Mononuclear cell (primary cell): ENCODE data around the gene ANTXR1. TPM values are rescaled to one million over a fixed set of nuclear protein-coding genes. Genes with fewer than 3 reads are reported as not detected.

Experiments used
- H3K27me3 ChIP-seq: 2 replicates; pipeline ENCODE4 v1.6.0; 2011; ENCODE audit warnings: low read length, control low read depth; ENCODE audit not compliant: insufficient read depth
- H3K4me1 ChIP-seq: 2 replicates; pipeline ENCODE4 v1.5.1; 2011; ENCODE audit warnings: mild to moderate bottlenecking, low read length, control low read depth; ENCODE audit not compliant: insufficient read depth
- H3K4me3 ChIP-seq: 2 replicates; pipeline ENCODE4 v1.5.1; 2011; ENCODE audit warnings: mild to moderate bottlenecking, low read length, moderate library complexity
- H3K9me3 ChIP-seq: 2 replicates; pipeline ENCODE4 v1.5.1; 2011; ENCODE audit warnings: low read depth, mild to moderate bottlenecking, control low read depth, low read length
- total RNA-seq: library from RNA; depleted of rRNA; stranded (reverse); fragments of >200 nt; gene quantifications from one replicate; pipeline ENCODE4 v1.2.3, GENCODE V29; 2012

ANTXR1 gene
- total RNA-seq, 1 donor, result under 0.01 TPM

- no peak overlapping the region for H3K4me3 ChIP-seq
- H3K9me3 ChIP-seq, result no peaks in the 10 kb centered on the region
- no peaks in the 10 kb centered on the region for H3K4me1 ChIP-seq
- peaks cover 6% of the 10 kb centered on the region for H3K27me3 ChIP-seq
Observed at GRCh38 chr2:68992341-68992740, 20.6 kb upstream of the ANTXR1 start.

- no peaks in the 10 kb centered on the region for H3K9me3 ChIP-seq
- peaks cover 6% of the 10 kb centered on the region for H3K27me3 ChIP-seq
- no peaks in the 10 kb centered on the region for H3K4me1 ChIP-seq
- no peak overlapping the region for H3K4me3 ChIP-seq
Observed at GRCh38 chr2:68992933-68993332, 20.0 kb upstream of the ANTXR1 start.

GRCh38 chr2:68993660-68994059 lies 19.3 kb upstream of the ANTXR1 start:
- Histone ChIP-seq H3K27me3 (peaks cover 4% of the 10 kb centered on the region), H3K4me3 (no peak overlapping the region), H3K4me1 (no peaks in the 10 kb centered on the region), H3K9me3 (no peaks in the 10 kb centered on the region)

- no peak overlapping the region for H3K4me3 ChIP-seq
- H3K4me1 ChIP-seq, result no peaks in the 10 kb centered on the region
- no peaks in the 10 kb centered on the region for H3K9me3 ChIP-seq
- H3K27me3 ChIP-seq, result no peaks in the 10 kb centered on the region
Observed at GRCh38 chr2:68994864-68995263, 18.1 kb upstream of the ANTXR1 start.

- no peaks in the 10 kb centered on the region for H3K9me3 ChIP-seq
- H3K4me3 ChIP-seq, result no peak overlapping the region
- no peaks in the 10 kb centered on the region for H3K4me1 ChIP-seq
- no peaks in the 10 kb centered on the region for H3K27me3 ChIP-seq
Observed at GRCh38 chr2:68995916-68996315, 17.1 kb upstream of the ANTXR1 start.

GRCh38 chr2:68997401-68997800 lies 15.6 kb upstream of the ANTXR1 start:
- no peaks in the 10 kb centered on the region for H3K4me1 ChIP-seq
- H3K9me3 ChIP-seq, result no peaks in the 10 kb centered on the region
- H3K4me3 ChIP-seq, result no peak overlapping the region
- H3K27me3 ChIP-seq, result no peaks in the 10 kb centered on the region

GRCh38 chr2:69001879-69002278 lies 11.1 kb upstream of the ANTXR1 start:
- H3K9me3 ChIP-seq, result no peaks in the 10 kb centered on the region
- no peak overlapping the region for H3K4me3 ChIP-seq
- H3K27me3 ChIP-seq, result no peaks in the 10 kb centered on the region
- H3K4me1 ChIP-seq, result no peaks in the 10 kb centered on the region

- Histone ChIP-seq H3K4me1 (no peaks in the 10 kb centered on the region), H3K4me3 (no peak overlapping the region), H3K9me3 (no peaks in the 10 kb centered on the region), H3K27me3 (no peaks in the 10 kb centered on the region)
Observed at GRCh38 chr2:69003731-69004130, 9.2 kb upstream of the ANTXR1 start.

GRCh38 chr2:69007169-69007568 lies 5.8 kb upstream of the ANTXR1 start:
- Histone ChIP-seq H3K4me3 (no peak overlapping the region), H3K27me3 (peaks cover 11% of the 10 kb centered on the region), H3K4me1 (no peaks in the 10 kb centered on the region), H3K9me3 (no peaks in the 10 kb centered on the region)

- Histone ChIP-seq H3K9me3 (no peaks in the 10 kb centered on the region), H3K27me3 (peaks cover 15% of the 10 kb centered on the region), H3K4me3 (no peak overlapping the region), H3K4me1 (peaks cover 3% of the 10 kb centered on the region)
Observed at GRCh38 chr2:69007603-69008002, 5.4 kb upstream of the ANTXR1 start.

GRCh38 chr2:69010437-69011194 lies 2.4 kb upstream of the ANTXR1 start:
- Histone ChIP-seq H3K4me3 (no peak overlapping the region), H3K27me3 (peaks cover 44% of the 10 kb centered on the region), H3K9me3 (no peaks in the 10 kb centered on the region), H3K4me1 (peaks cover 20% of the 10 kb centered on the region)

- Histone ChIP-seq H3K27me3 (peaks cover 54% of the 10 kb centered on the region), H3K4me3 (no peak overlapping the region), H3K9me3 (no peaks in the 10 kb centered on the region), H3K4me1 (peaks cover 20% of the 10 kb centered on the region)
Observed at GRCh38 chr2:69011611-69012157, 1.3 kb upstream of the ANTXR1 start.

GRCh38 chr2:69012310-69013141 lies 453 bp upstream of the ANTXR1 start:
- peaks cover 62% of the 10 kb centered on the region for H3K27me3 ChIP-seq
- H3K9me3 ChIP-seq, result no peaks in the 10 kb centered on the region
- H3K4me1 ChIP-seq, result peaks cover 20% of the 10 kb centered on the region
- H3K4me3 ChIP-seq, result peak overlapping the region; percentile 40

- Histone ChIP-seq H3K4me3 (peak overlapping the region; percentile 40), H3K9me3 (no peaks in the 10 kb centered on the region), H3K27me3 (peaks cover 75% of the 10 kb centered on the region), H3K4me1 (peaks cover 20% of the 10 kb centered on the region)
Observed at GRCh38 chr2:69013840-69014821, 1.2 kb downstream of the ANTXR1 start.
